GM23248 (cell line): ENCODE data around the gene HBM. TPM values are rescaled to one million over a fixed set of nuclear protein-coding genes. Genes with fewer than 3 reads are reported as not detected.
"Not testable (repeated sequence)": the region's sequence is repeated elsewhere in the genome, so short reads cannot be mapped to it uniquely, and the experiment has no call there.

Source experiments
- DNase-seq: peaks from one replicate; pipeline ENCODE4 v3.0.0-alpha.2; 2015
- H2AFZ ChIP-seq: fragments of 200-600 bp; sonication (generic); 2 replicates; pipeline ENCODE4 v1.6.1; 2016; ENCODE audit warnings: antibody characterized with exemption
- H3F3A ChIP-seq: fragments of 200-600 bp; sonication (generic); 2 replicates; pipeline ENCODE4 v1.6.1; 2016; ENCODE audit warnings: mild to moderate bottlenecking, antibody characterized with exemption, mixed run types; ENCODE audit not compliant: insufficient read depth
- H3K27ac ChIP-seq: fragments of 200-600 bp; sonication (generic); 2 replicates; pipeline ENCODE4 v1.5.1; 2016; ENCODE audit warnings: mild to moderate bottlenecking
- H3K27me3 ChIP-seq: fragments of 200-600 bp; sonication (generic); replicated peaks from 2 replicates; pipeline ENCODE4 v1.6.1; 2016; ENCODE audit warnings: mild to moderate bottlenecking; ENCODE audit not compliant: insufficient read depth
- H3K36me3 ChIP-seq: fragments of 200-600 bp; sonication (generic); 2 replicates; pipeline ENCODE4 v1.6.1; 2016; ENCODE audit warnings: low read depth, mild to moderate bottlenecking
- H3K4me1 ChIP-seq: fragments of 200-600 bp; sonication (generic); 2 replicates; pipeline ENCODE4 v1.6.1; 2016; ENCODE audit warnings: mild to moderate bottlenecking; ENCODE audit not compliant: insufficient read depth
- H3K4me2 ChIP-seq: fragments of 200-600 bp; sonication (generic); one replicate; pipeline ENCODE4 v1.6.1; 2016; ENCODE audit warnings: mild to moderate bottlenecking; ENCODE audit not compliant: unreplicated experiment
- H3K4me3 ChIP-seq: fragments of 200-600 bp; sonication (generic); 2 replicates; pipeline ENCODE4 v1.5.1; 2016; ENCODE audit warnings: mild to moderate bottlenecking
- H3K79me2 ChIP-seq: fragments of 200-600 bp; sonication (generic); 2 replicates; pipeline ENCODE4 v1.6.1; 2016; ENCODE audit warnings: mild to moderate bottlenecking; ENCODE audit not compliant: insufficient read depth
- H3K9ac ChIP-seq: fragments of 200-600 bp; sonication (generic); 2 replicates; pipeline ENCODE4 v1.6.1; 2016; ENCODE audit warnings: mild to moderate bottlenecking
- H3K9me2 ChIP-seq: fragments of 200-600 bp; sonication (generic); 2 replicates; pipeline ENCODE4 v1.6.1; 2016; ENCODE audit warnings: mixed run types, mild to moderate bottlenecking, moderate library complexity; ENCODE audit not compliant: insufficient read depth
- H3K9me3 ChIP-seq: fragments of 200-600 bp; sonication (generic); one replicate; pipeline ENCODE4 v1.6.1; 2017; ENCODE audit warnings: low read depth
- H4K20me1 ChIP-seq: fragments of 200-600 bp; sonication (generic); 2 replicates; pipeline ENCODE4 v1.6.0; 2016; ENCODE audit not compliant: insufficient read depth
- EZH2 ChIP-seq: fragments of 200-600 bp; sonication (generic); IDR thresholded peaks from 2 replicates; pipeline ENCODE4 v1.6.1; 2018; ENCODE audit warnings: antibody characterized with exemption, mild to moderate bottlenecking; ENCODE audit not compliant: insufficient read depth, poor library complexity, severe bottlenecking
- EZH2phosphoT487 ChIP-seq: fragments of 200-600 bp; sonication (generic); IDR thresholded peaks from 2 replicates; pipeline ENCODE4 v1.6.1; 2018; ENCODE audit warnings: antibody characterized with exemption, moderate library complexity, mild to moderate bottlenecking, low read depth; ENCODE audit not compliant: insufficient read depth
- WGBS, 2 experiments: methylation state at CpG; one replicate each; pipeline ENCODE4 v1.1.6; 2015 to 2017; ENCODE audit warnings: low lambda C conversion rate in 2 of 2, low coverage in 1 of 2; ENCODE audit errors: missing lambda C conversion rate in 2 of 2; 5-methylcytosine and 5-hydroxymethylcytosine counted together
- in situ Hi-C: fragments of 300-500 bp; cut with MboI; formaldehyde crosslinking; loops from 2 replicates; pipeline ENCODE4 v1.15.0; 2020
- polyA plus RNA-seq: library from polyadenylated mRNA; unstranded; fragments of >200 nt; fragmentation: Nextera tagmentation; extraction: Ambion mirVana; gene quantifications from 2 replicates; pipeline ENCODE4 v1.2.1, GENCODE V29; 2016
- total RNA-seq: library from RNA; depleted of rRNA; stranded (reverse); fragments of >200 nt; shearing (Covaris generic); gene quantifications from 2 replicates; pipeline ENCODE4 v1.2.3, GENCODE V29; 2014

The HBM gene
- total and polyA plus RNA-seq, 2 experiments from 2014 or later, result not detected

DNA sequence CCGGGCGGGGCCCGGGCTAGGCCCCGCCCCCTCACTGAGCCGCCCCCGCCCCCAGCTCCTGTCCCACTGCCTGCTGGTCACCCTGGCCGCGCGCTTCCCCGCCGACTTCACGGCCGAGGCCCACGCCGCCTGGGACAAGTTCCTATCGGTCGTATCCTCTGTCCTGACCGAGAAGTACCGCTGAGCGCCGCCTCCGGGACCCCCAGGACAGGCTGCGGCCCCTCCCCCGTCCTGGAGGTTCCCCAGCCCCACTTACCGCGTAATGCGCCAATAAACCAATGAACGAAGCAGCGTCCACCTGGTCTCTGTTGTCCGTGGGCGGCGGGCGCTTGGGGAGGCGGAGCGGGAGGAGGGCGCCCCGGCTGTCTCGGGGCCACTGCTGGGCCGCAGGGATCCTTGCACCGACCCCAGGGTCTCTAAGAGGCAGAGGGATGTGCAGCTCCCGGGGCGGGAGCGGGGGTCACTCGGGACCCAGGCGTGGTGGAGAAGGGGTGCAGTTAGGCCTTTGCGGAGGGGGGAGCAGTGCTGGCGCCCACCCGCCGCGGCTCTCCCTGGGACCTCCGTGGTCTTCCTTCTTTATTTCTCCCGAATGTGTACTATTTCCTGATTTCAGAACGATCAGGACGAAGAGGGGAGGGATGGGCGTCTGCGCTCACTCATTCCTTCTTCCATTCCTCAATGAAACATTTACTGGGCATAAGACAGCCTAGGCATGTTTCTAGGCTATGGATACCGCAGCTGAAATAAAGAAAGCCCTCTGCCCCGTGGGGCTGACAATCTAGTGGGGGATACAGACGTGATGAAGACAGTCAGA lies 11.4 kb upstream of the HBM start:
- WGBS, 2 experiments, result 5% methylated on average over 40 to 43 of the region's 59 CpGs
- TF ChIP-seq EZH2 (no peak), EZH2phosphoT487 (no peak)
- no peaks in the 10 kb centered on the region for H3F3A ChIP-seq
- H3K4me3 ChIP-seq, result peak overlapping the region; percentile 68
- no peaks in the 10 kb centered on the region for H3K79me2 ChIP-seq
- in situ Hi-C loops, result no loop called here
- no peak overlapping the region for H3K27ac ChIP-seq
- H3K9me2 ChIP-seq, result no peaks in the 10 kb centered on the region
- H3K9ac ChIP-seq, result no peak overlapping the region
- H3K4me2 ChIP-seq, result peak overlapping the region; percentile 72
- H4K20me1 ChIP-seq, result no peaks in the 10 kb centered on the region
- H3K27me3 ChIP-seq, result peaks cover 23% of the 10 kb centered on the region
- peak overlapping the region; percentile 75 for H2AFZ ChIP-seq
- no peaks in the 10 kb centered on the region for H3K9me3 ChIP-seq
- no peaks in the 10 kb centered on the region for H3K36me3 ChIP-seq
- no peaks in the 10 kb centered on the region for H3K4me1 ChIP-seq
- peak; percentile 44 for DNase-seq

DNA sequence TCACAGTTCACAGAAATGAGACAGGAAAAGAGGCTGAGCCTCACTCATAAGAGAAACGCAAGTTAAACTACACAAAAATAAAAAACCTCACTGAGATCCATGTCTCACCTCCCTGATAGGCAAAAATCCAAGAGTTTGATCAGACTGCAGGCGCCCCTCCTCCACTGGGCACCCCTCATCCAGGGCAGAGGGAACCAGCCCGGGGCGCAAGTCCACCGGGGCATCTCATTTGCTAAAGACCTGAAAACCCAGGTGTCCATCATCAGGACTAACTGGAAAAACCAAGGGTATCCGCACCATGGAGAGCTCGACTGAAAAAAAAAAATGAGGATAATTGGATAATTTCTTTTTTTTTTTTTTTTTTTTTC lies 10.8 kb upstream of the HBM start:
- Histone ChIP-seq H3K4me3 (peak overlapping the region; percentile 68), H4K20me1 (no peaks in the 10 kb centered on the region), H3K27me3 (peaks cover 23% of the 10 kb centered on the region), H3K4me2 (no peak overlapping the region), H3K9me2 (no peaks in the 10 kb centered on the region), H3K27ac (no peak overlapping the region), H3K9me3 (no peaks in the 10 kb centered on the region), H2AFZ (peak overlapping the region; percentile 75), H3F3A (no peaks in the 10 kb centered on the region), H3K9ac (no peak overlapping the region), H3K79me2 (no peaks in the 10 kb centered on the region), H3K36me3 (no peaks in the 10 kb centered on the region), H3K4me1 (no peaks in the 10 kb centered on the region)
- no peak for DNase-seq
- no peak for TF ChIP-seq EZH2phosphoT487
- TF ChIP-seq EZH2, result no peak
- in situ Hi-C loops, result no loop called here
- WGBS, 2 experiments, result 49 to 58% methylated on average over 7 of the region's 7 CpGs

DNA sequence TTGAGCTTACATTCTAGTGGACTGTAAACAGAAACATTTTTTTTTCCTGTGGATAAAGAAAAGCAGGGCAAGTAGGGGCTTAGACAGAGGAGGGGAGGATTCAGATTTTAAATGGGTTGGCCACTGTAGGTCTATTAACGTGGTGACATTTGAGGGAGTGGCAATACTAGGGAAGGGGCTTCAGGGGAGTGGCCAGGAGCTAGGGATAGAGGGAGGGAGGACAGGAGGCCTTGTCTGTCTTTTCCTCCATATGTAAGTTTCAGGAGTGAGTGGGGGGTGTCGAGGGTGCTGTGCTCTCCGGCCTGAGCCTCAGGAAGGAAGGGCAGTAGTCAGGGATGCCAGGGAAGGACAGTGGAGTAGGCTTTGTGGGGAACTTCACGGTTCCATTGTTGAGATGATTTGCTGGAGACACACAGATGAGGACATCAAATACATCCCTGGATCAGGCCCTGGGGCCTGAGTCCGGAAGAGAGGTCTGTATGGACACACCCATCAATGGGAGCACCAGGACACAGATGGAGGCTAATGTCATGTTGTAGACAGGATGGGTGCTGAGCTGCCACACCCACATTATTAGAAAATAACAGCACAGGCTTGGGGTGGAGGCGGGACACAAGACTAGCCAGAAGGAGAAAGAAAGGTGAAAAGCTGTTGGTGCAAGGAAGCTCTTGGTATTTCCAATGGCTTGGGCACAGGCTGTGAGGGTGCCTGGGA lies 6.5 kb upstream of the HBM start:
- Histone ChIP-seq H3K9ac (no peak overlapping the region), H3K36me3 (no peaks in the 10 kb centered on the region), H2AFZ (no peak overlapping the region), H3K4me1 (no peaks in the 10 kb centered on the region), H3K79me2 (no peaks in the 10 kb centered on the region), H3F3A (no peaks in the 10 kb centered on the region), H3K27me3 (peaks cover 18% of the 10 kb centered on the region), H3K27ac (no peak overlapping the region), H4K20me1 (no peaks in the 10 kb centered on the region), H3K9me3 (no peaks in the 10 kb centered on the region), H3K4me3 (no peak overlapping the region), H3K9me2 (no peaks in the 10 kb centered on the region), H3K4me2 (no peak overlapping the region)
- no peak for TF ChIP-seq EZH2
- TF ChIP-seq EZH2phosphoT487, result no peak
- DNase-seq, result no peak
- in situ Hi-C loops, result no loop called here
- WGBS, 2 experiments, result 32 to 37% methylated on average over 6 of the region's 6 CpGs

DNA sequence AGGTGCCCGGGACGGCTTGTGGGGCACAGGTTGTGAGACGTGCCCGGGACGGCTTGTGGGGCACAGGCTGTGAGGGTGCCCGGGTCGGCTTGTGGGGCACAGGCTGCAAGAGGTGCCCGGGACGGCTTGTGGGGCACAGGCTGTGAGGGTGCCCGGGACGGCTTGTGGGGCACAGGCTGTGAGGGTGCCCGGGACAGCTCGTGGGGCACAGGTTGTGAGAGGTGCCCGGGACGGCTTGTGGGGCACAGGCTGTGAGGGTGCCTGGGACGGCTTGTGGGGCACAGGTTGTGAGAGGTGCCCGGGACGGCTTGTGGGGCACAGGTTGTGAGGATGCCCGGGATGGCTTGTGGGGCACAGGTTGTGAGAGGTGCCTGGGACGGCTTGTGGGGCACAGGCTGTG lies 5.5 kb upstream of the HBM start:
- H3K9ac ChIP-seq, H3K36me3 ChIP-seq, H3K9me3 ChIP-seq, H3K4me2 ChIP-seq, in situ Hi-C loops, H3K9me2 ChIP-seq, H2AFZ ChIP-seq, H3F3A ChIP-seq, DNase-seq, H3K79me2 ChIP-seq, H3K27ac ChIP-seq, H4K20me1 ChIP-seq, H3K4me1 ChIP-seq, H3K4me3 ChIP-seq: not testable (repeated sequence)
- peaks cover 12% of the 10 kb centered on the region for H3K27me3 ChIP-seq
- 61% methylated on average over 19 of the region's 20 CpGs; no CpG with 5 or more reads in 1 of the 2 experiments for WGBS, 2 experiments
